ENCODE results near the gene ZNF20.

Gene ZNF20

DNA sequence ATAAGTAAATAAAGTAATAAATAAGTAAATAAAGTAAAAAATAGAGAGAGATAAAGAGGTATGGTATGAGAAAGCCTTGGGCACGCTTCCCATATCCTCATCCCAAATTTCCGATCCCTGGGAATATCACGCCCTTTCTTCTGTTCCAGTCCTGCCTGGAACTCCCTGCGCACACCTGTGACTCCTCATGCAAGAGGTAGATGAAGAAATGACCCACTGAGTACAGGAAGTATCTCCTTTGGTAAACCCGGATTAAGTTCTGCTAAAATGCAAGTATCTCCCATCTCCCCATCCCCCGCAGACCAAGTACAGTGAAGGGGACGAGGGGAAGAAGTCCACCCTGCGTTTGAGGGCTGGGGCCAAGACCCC lies 22.3 kb upstream of the ZNF20 start:
- H3K4me3 ChIP-seq (replicated peaks; ENCODE audit: insufficient read depth, low read length), result peak overlapping the region; percentile 91
- H3K27me3 ChIP-seq (ENCODE audit: insufficient read depth, poor library complexity, severe bottlenecking), result no peaks in the 10 kb centered on the region
- no peak for DNase-seq (ENCODE audit: low read depth in 1 of 2, low spot score in 1 of 2)
- H3K27ac ChIP-seq (replicated peaks), result peak overlapping the region; percentile 90; the same call in 1 of the 2 replicates
- no peak for TF ChIP-seq SPI1 (IDR thresholded peaks at IDR 0.05; ENCODE audit: borderline replicate concordance, low read depth)
- TF ChIP-seq, protein P1, sequence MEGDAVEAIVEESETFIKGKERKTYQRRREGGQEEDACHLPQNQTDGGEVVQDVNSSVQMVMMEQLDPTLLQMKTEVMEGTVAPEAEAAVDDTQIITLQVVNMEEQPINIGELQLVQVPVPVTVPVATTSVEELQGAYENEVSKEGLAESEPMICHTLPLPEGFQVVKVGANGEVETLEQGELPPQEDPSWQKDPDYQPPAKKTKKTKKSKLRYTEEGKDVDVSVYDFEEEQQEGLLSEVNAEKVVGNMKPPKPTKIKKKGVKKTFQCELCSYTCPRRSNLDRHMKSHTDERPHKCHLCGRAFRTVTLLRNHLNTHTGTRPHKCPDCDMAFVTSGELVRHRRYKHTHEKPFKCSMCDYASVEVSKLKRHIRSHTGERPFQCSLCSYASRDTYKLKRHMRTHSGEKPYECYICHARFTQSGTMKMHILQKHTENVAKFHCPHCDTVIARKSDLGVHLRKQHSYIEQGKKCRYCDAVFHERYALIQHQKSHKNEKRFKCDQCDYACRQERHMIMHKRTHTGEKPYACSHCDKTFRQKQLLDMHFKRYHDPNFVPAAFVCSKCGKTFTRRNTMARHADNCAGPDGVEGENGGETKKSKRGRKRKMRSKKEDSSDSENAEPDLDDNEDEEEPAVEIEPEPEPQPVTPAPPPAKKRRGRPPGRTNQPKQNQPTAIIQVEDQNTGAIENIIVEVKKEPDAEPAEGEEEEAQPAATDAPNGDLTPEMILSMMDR (IDR thresholded peaks at IDR 0.05; ENCODE audit: insufficient read depth, low read length), result no peak
- no peak for TF ChIP-seq POLR2AphosphoS5 (IDR thresholded peaks at IDR 0.05; ENCODE audit: low read depth)
- TF ChIP-seq GABPA (IDR thresholded peaks at IDR 0.05; ENCODE audit: low read depth), result no peak
- TF ChIP-seq, protein P2, sequence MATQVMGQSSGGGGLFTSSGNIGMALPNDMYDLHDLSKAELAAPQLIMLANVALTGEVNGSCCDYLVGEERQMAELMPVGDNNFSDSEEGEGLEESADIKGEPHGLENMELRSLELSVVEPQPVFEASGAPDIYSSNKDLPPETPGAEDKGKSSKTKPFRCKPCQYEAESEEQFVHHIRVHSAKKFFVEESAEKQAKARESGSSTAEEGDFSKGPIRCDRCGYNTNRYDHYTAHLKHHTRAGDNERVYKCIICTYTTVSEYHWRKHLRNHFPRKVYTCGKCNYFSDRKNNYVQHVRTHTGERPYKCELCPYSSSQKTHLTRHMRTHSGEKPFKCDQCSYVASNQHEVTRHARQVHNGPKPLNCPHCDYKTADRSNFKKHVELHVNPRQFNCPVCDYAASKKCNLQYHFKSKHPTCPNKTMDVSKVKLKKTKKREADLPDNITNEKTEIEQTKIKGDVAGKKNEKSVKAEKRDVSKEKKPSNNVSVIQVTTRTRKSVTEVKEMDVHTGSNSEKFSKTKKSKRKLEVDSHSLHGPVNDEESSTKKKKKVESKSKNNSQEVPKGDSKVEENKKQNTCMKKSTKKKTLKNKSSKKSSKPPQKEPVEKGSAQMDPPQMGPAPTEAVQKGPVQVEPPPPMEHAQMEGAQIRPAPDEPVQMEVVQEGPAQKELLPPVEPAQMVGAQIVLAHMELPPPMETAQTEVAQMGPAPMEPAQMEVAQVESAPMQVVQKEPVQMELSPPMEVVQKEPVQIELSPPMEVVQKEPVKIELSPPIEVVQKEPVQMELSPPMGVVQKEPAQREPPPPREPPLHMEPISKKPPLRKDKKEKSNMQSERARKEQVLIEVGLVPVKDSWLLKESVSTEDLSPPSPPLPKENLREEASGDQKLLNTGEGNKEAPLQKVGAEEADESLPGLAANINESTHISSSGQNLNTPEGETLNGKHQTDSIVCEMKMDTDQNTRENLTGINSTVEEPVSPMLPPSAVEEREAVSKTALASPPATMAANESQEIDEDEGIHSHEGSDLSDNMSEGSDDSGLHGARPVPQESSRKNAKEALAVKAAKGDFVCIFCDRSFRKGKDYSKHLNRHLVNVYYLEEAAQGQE (IDR thresholded peaks at IDR 0.05; ENCODE audit: insufficient replicate concordance, low read depth), result no peak

DNA sequence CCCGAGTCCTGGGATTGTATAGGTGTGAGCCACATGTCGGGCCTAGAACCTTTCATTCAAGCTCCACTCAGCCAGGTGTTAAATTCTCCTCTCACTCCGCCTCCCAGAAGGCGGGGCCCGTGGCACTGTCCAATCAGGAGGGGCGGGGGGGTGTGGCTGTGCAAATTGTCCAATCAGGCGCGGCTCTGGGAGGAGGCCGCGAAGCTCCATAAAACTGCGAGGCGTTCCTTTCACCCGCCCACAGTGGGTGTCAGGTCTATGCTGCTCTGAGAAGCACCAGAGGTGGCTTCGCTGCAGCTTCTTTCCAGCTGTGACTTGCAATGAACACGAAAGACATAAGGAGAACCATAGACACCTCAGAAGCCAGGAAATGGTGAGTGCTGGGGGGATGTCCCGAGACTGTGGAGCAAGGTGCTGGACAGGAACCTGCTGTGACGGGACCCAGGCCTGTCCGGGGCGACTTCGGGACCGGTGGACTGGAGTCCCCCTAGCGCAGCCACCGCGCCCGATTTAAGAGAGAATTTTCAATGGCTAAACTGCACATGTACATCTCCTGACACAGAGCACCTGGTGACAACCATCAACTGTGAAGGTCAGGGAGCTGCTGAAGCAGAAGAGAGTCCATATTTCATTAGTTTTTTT lies 19.7 kb upstream of the ZNF20 start:
- peaks cover 5% of the 10 kb centered on the region for H3K27me3 ChIP-seq (ENCODE audit: insufficient read depth, poor library complexity, severe bottlenecking)
- DNase-seq (ENCODE audit: low read depth in 1 of 2, low spot score in 1 of 2), result no peak
- TF ChIP-seq GABPA (IDR thresholded peaks at IDR 0.05; ENCODE audit: low read depth) (no peak), POLR2AphosphoS5 (IDR thresholded peaks at IDR 0.05; ENCODE audit: low read depth) (no peak)
- TF ChIP-seq, protein P1 (IDR thresholded peaks at IDR 0.05; ENCODE audit: insufficient read depth, low read length), result no peak
- TF ChIP-seq, protein P2 (IDR thresholded peaks at IDR 0.05; ENCODE audit: insufficient replicate concordance, low read depth), result no peak
- H3K4me3 ChIP-seq (replicated peaks; ENCODE audit: insufficient read depth, low read length), result no peak overlapping the region
- no peak overlapping the region for H3K27ac ChIP-seq (replicated peaks)

DNA sequence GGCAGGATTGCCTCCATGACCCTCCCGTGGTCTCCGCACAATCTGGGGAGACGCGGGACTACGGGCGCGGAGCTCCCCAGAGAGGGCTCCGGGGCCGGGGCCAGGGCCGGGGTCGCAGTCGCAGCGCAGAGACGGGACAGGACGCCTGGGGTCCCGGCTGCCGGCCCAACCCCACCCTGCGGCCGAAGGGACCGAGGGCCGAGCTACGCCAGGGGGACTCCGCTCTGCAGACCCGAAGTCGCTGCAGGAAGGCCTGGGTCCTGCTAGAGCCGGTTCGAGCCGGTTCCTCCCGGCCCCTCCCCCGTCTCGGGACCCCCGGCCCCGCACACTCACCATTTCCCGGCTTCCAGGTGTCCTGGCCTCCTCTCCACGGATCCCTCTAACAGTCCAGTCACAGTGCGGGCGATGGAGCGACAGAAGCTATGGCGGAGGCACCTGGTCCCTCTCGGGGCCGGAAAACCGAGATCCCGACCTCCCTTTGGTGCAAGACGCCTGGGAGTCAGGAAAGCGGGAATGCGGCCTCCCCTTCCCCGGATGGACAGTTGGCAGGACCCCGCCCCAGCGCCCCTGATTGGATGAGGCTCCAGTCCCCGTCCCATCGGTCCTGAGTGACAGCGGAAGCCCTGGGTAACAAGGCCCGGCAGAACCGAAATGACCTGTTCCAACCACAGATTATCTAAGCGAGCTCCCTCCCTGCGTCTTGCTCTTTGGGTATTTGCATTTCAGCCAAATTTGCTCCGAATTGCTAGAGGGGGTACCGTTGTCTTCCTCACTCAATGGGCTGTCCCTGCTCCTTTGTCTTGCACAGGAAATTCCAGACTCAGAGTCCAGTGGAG lies 16.3 kb upstream of the ZNF20 start, which contains the start of gene ZNF625:
Gene ZNF625, minus strand, starts transcription at position 512 of the 836 bp plus-strand sequence. Its CDS starts 176 bp downstream, at position 336.
- Histone ChIP-seq H3K4me3 (replicated peaks; ENCODE audit: insufficient read depth, low read length) (no peak within 1 kb of the TSS), H3K27ac (replicated peaks) (no peak within 1 kb of the TSS), H3K27me3 (ENCODE audit: insufficient read depth, poor library complexity, severe bottlenecking) (peaks cover 5% of the 10 kb centered on the region)
- TF ChIP-seq, protein P2 (IDR thresholded peaks at IDR 0.05; ENCODE audit: insufficient replicate concordance, low read depth), result no peak
- TF ChIP-seq SPI1 (IDR thresholded peaks at IDR 0.05; ENCODE audit: borderline replicate concordance, low read depth), result no peak
- DNase-seq (ENCODE audit: low read depth in 1 of 2, low spot score in 1 of 2), result no peak

All from HL-60 (cell line).